Measurements from ENCODE around the gene DENND6A. TPM values are rescaled to one million over a fixed set of nuclear protein-coding genes. Genes with fewer than 3 reads are reported as not detected.

DENND6A gene
- total and polyA plus RNA-seq, 10 donors, result 8.9 to 92.1 (median 33.0) TPM

GRCh38 chr3:57661404-57661803 is 31.5 kb downstream of the DENND6A start:
- TF ChIP-seq POLR2A (IDR thresholded peaks at IDR 0.05) (no peak), POLR2AphosphoS5 (IDR thresholded peaks at IDR 0.05) (no peak)
- TF ChIP-seq, protein P1, sequence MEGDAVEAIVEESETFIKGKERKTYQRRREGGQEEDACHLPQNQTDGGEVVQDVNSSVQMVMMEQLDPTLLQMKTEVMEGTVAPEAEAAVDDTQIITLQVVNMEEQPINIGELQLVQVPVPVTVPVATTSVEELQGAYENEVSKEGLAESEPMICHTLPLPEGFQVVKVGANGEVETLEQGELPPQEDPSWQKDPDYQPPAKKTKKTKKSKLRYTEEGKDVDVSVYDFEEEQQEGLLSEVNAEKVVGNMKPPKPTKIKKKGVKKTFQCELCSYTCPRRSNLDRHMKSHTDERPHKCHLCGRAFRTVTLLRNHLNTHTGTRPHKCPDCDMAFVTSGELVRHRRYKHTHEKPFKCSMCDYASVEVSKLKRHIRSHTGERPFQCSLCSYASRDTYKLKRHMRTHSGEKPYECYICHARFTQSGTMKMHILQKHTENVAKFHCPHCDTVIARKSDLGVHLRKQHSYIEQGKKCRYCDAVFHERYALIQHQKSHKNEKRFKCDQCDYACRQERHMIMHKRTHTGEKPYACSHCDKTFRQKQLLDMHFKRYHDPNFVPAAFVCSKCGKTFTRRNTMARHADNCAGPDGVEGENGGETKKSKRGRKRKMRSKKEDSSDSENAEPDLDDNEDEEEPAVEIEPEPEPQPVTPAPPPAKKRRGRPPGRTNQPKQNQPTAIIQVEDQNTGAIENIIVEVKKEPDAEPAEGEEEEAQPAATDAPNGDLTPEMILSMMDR (IDR thresholded peaks at IDR 0.05 in 8 of 11, conservative IDR thresholded peaks at IDR 0.05 in 3 of 11), result no peak
- H3K4me3 ChIP-seq, result no peak overlapping the region
- no peaks in the 10 kb centered on the region for H3K4me1 ChIP-seq
- H3K27me3 ChIP-seq (replicated peaks in 1 of 7), result no peaks in the 10 kb centered on the region
- H3K36me3 ChIP-seq, result peaks cover 0 to 100% (median 53%) of the 10 kb centered on the region in 6 donors
- DNase-seq, result no peak
- H3K9me3 ChIP-seq, result no peaks in the 10 kb centered on the region
- peak overlapping the region in 1 of 8 donors; percentile 20 for H3K27ac ChIP-seq
- intact Hi-C loops (cut with DNase I; ENCODE audit: low total_unique reads), result no loop called here

DNA sequence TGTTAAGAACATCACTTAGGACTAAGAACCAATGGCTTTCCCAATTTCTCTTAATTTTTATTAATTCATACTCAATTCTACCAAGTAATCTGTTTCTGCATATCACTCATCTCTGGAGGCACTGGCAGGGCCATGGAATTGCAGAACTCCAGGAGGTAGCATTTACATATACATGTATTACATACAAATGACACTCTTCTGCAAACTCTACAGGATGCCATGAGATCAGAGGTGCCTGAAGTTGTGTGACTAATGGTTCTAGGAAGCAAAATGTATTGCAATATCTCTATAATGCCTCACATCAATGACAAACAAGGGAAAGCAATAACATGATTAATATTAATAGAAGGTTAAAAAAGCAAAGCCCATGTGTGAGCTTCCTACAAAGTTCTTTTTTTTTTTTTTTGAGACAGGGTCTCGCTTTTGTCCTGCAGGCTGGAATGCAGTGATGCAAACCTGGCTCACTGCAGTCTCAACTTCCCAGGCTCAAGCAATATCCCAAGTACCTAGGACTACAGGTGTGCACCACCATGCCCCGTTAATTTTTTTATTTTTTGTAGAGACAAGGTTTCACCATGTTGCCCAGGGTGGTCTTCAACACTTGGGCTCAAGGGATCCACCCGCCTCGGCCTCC is 33.0 kb downstream of the DENND6A start:
- WGBS, 5 donors, result 96 to 98% (median 97%) methylated on average over 4 of the region's 4 CpGs
- no peak for DNase-seq
- H3K36me3 ChIP-seq, result peaks cover 0 to 100% (median 46%) of the 10 kb centered on the region in 6 donors
- no peaks in the 10 kb centered on the region for H3K27me3 ChIP-seq (replicated peaks in 1 of 7)
- TF ChIP-seq POLR2AphosphoS5 (IDR thresholded peaks at IDR 0.05) (no peak), POLR2A (IDR thresholded peaks at IDR 0.05) (no peak)
- intact Hi-C loops (cut with DNase I; ENCODE audit: low total_unique reads), result no loop called here
- H3K4me3 ChIP-seq, result no peak overlapping the region
- peak overlapping the region in 5 of 8 donors; percentile 12 to 38 (median 28) for H3K27ac ChIP-seq
- no peaks in the 10 kb centered on the region for H3K4me1 ChIP-seq
- H3K9me3 ChIP-seq, result no peaks in the 10 kb centered on the region

DNA sequence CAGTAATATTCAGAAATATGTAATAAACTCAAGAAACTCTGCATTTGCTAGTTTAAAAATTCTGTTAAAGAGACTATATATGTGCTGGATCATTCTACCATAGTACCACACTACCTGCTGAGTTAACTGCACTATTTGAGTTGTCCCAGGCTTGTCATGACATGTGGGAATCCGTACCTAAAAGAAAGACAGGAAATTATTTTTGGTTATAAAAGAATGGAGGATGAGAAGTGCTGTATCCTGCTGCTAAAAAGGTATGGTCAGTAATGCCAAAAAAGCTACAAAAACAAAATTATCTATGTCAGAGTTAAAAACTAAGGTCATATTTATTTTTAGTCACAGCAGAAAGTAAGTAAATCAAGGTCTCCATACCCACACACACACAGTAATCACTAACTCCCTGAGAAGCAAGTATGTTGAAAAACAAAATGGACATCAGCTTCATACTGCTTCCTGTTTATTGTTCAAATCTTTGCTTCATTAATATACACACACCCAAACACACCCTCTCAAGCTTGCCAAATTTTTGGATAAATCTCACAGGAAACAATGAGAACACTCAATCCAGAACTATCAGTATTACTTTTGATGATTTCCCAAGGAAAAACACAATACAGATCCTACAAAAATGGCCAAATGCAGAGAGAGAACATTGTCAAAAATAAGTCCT is 33.7 kb downstream of the DENND6A start:
- H3K9me3 ChIP-seq, result no peaks in the 10 kb centered on the region
- peak overlapping the region in 5 of 8 donors; percentile 12 to 38 (median 28) for H3K27ac ChIP-seq
- H3K4me3 ChIP-seq, result no peak overlapping the region
- H3K36me3 ChIP-seq, result peaks cover 0 to 100% (median 45%) of the 10 kb centered on the region in 6 donors
- TF ChIP-seq POLR2A (IDR thresholded peaks at IDR 0.05), result no peak
- no peak for TF ChIP-seq POLR2AphosphoS5 (IDR thresholded peaks at IDR 0.05)
- TF ChIP-seq, protein P1 (IDR thresholded peaks at IDR 0.05 in 8 of 11, conservative IDR thresholded peaks at IDR 0.05 in 3 of 11), result no peak
- no peak for DNase-seq
- no peaks in the 10 kb centered on the region for H3K4me1 ChIP-seq
- H3K27me3 ChIP-seq (replicated peaks in 1 of 7), result no peaks in the 10 kb centered on the region
- intact Hi-C loops (cut with DNase I; ENCODE audit: low total_unique reads), result no loop called here
- 67 to 84% (median 74%) methylated on average over 1 of the region's 1 CpG for WGBS, 5 donors

DNA sequence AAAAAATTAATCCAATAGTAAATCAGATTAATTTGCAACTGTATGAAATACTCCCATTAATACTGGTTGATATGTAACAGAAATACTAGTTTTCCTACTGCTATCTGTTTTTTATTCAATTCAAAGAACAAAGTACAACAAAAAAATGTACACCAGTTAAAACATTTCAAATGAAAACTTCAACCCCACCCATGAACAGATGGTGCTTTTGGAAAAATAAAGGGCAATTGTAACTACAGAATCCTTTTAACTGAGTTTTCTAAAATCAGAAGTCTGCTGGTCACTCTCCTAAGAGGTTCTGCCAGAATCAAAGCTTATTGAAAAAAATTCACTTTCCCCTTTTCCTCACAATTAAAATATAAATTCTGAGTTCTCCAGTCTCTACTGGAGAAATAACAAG is 34.3 kb downstream of the DENND6A start:
- H3K27me3 ChIP-seq (replicated peaks in 1 of 7), result no peaks in the 10 kb centered on the region
- H3K9me3 ChIP-seq, result no peaks in the 10 kb centered on the region
- no peak for DNase-seq
- TF ChIP-seq POLR2A (IDR thresholded peaks at IDR 0.05) (no peak), POLR2AphosphoS5 (IDR thresholded peaks at IDR 0.05) (no peak)
- TF ChIP-seq, protein P1 (IDR thresholded peaks at IDR 0.05 in 8 of 11, conservative IDR thresholded peaks at IDR 0.05 in 3 of 11), result no peak
- peak overlapping the region in 5 of 8 donors; percentile 12 to 38 (median 28) for H3K27ac ChIP-seq
- intact Hi-C loops (cut with DNase I; ENCODE audit: low total_unique reads), result no loop called here
- no peaks in the 10 kb centered on the region for H3K4me1 ChIP-seq
- peaks cover 0 to 100% (median 47%) of the 10 kb centered on the region in 6 donors for H3K36me3 ChIP-seq
- H3K4me3 ChIP-seq, result no peak overlapping the region
